Endothelial cell of umbilical vein (primary cell): Measurements from ENCODE around the gene KRTAP22-1. TPM values are rescaled to one million over a fixed set of nuclear protein-coding genes. Genes with fewer than 3 reads are reported as not detected.

Experiments used
- BruUV-seq: library from RNA; stranded (reverse); fragments of 400-500 nt; replicated peaks from 2 replicates; lab custom pipeline; 2021; lab: Mats Ljungman, UMichigan
- CTCF ChIA-PET: fragments of 300-600, 350-600 bp; sonication (Branson Sonifier 250); formaldehyde crosslinking; loops from one replicate; lab custom pipeline; 2021; ENCODE audit warnings: antibody characterized with exemption, inconsistent platforms; lab: Charles Lee
- POLR2A ChIA-PET: fragments of 300-600, 350-600 bp; sonication (Branson Sonifier 250); formaldehyde crosslinking; loops from one replicate; lab custom pipeline; 2021; ENCODE audit warnings: antibody characterized with exemption, inconsistent platforms; lab: Charles Lee
- DNase-seq: peaks from one replicate; pipeline ENCODE4 v3.0.0-alpha.2; 2011; ENCODE audit warnings: low read depth, low spot score
- FAIRE-seq: peaks from 2 replicates; lab custom pipeline; 2011; peaks lifted over from hg19 to GRCh38; lab: Jason Lieb, UNC
- H2AFZ ChIP-seq: 2 replicates; pipeline ENCODE4 v1.6.0; 2012; ENCODE audit warnings: low read depth, low read length, control low read depth, inconsistent platforms
- H3K27ac ChIP-seq: 2 replicates; pipeline ENCODE4 v1.5.1; 2011; ENCODE audit warnings: low read depth, mild to moderate bottlenecking, control low read depth, low read length, moderate library complexity; ENCODE audit not compliant: insufficient read depth
- H3K27me3 ChIP-seq, 2 experiments: 2 replicates each; pipeline versions ENCODE4 v1.6.0 to v1.6.1; 2011; ENCODE audit warnings: low read length in 2 of 2, mixed read lengths in 1 of 2; ENCODE audit not compliant: control insufficient read depth in 2 of 2, insufficient read depth in 2 of 2
- H3K36me3 ChIP-seq, 2 experiments: 2 replicates in 1 of 2; 3 replicates in 1 of 2; pipeline ENCODE4 v1.5.1; 2011; ENCODE audit warnings: low read length in 2 of 2, mild to moderate bottlenecking in 1 of 2, moderate library complexity in 1 of 2; ENCODE audit not compliant: control insufficient read depth in 2 of 2, insufficient read depth in 2 of 2; ENCODE audit errors: extremely low read depth in 1 of 2
- H3K4me1 ChIP-seq: 3 replicates; pipeline ENCODE4 v1.5.1; 2011; ENCODE audit warnings: mild to moderate bottlenecking, low read length; ENCODE audit not compliant: control insufficient read depth, insufficient read depth; ENCODE audit errors: extremely low read depth
- H3K4me2 ChIP-seq: 2 replicates; pipeline ENCODE4 v1.6.1; 2011; ENCODE audit warnings: low read length, control low read depth, mixed read lengths; ENCODE audit not compliant: insufficient read depth
- H3K4me3 ChIP-seq, 3 experiments: fragments of 200-600 bp in 1 of 3; sonication (generic), shearing (Covaris generic) in 1 of 3; replicated peaks in 1 of 3; 2 replicates each; pipeline ENCODE4 v1.5.1; 2011 to 2016; ENCODE audit warnings: control low read depth in 3 of 3, low read length in 3 of 3, mild to moderate bottlenecking in 2 of 3, inconsistent platforms in 1 of 3, low read depth in 1 of 3, moderate library complexity in 1 of 3; ENCODE audit not compliant: insufficient read depth in 1 of 3
- H3K79me2 ChIP-seq: 2 replicates; pipeline ENCODE4 v1.6.0; 2012; ENCODE audit warnings: low read length, inconsistent platforms; ENCODE audit not compliant: control insufficient read depth, insufficient read depth
- H3K9ac ChIP-seq: replicated peaks from 2 replicates; pipeline ENCODE3; 2011; ENCODE audit warnings: low read length, control low read depth; ENCODE audit not compliant: insufficient read depth; ENCODE audit errors: extremely low read depth
- H3K9me1 ChIP-seq: replicated peaks from 3 replicates; pipeline ENCODE4 v1.6.0; 2011; ENCODE audit warnings: mild to moderate bottlenecking, low read length; ENCODE audit not compliant: control insufficient read depth, insufficient read depth; ENCODE audit errors: extremely low read depth
- H3K9me3 ChIP-seq: replicated peaks from 2 replicates; pipeline ENCODE4 v1.5.1; 2012; ENCODE audit warnings: low read length, inconsistent platforms; ENCODE audit not compliant: control insufficient read depth, insufficient read depth
- H4K20me1 ChIP-seq: replicated peaks from 2 replicates; pipeline ENCODE3; 2011; ENCODE audit warnings: mild to moderate bottlenecking, low read length; ENCODE audit not compliant: control insufficient read depth, insufficient read depth; ENCODE audit errors: extremely low read depth
- CTCF ChIP-seq, 2 donors: IDR thresholded peaks; 1 replicate in 1 of 2; 2 replicates in 1 of 2; pipeline ENCODE4 v1.5.1; 2011; ENCODE audit warnings: low read length in 2 of 2, mild to moderate bottlenecking in 2 of 2, moderate library complexity in 2 of 2, control low read depth in 1 of 2, inconsistent platforms in 1 of 2, low read depth in 1 of 2; ENCODE audit not compliant: insufficient read depth in 1 of 2; ENCODE audit errors: extremely low read depth in 1 of 2
- EZH2 ChIP-seq: IDR thresholded peaks from 2 replicates; pipeline ENCODE4 v1.6.1; 2012; ENCODE audit warnings: borderline replicate concordance, low read depth, mild to moderate bottlenecking, moderate library complexity, low read length, inconsistent platforms; ENCODE audit not compliant: severe bottlenecking
- GATA2 ChIP-seq: IDR thresholded peaks from 2 replicates; pipeline ENCODE4 v1.7.0; 2011; ENCODE audit warnings: low read depth, mild to moderate bottlenecking, moderate library complexity, mixed read lengths, low read length; ENCODE audit not compliant: insufficient read length, insufficient read depth
- POLR2A ChIP-seq: IDR thresholded peaks from 2 replicates; pipeline ENCODE4 v1.6.1; 2012; ENCODE audit warnings: low read depth, mild to moderate bottlenecking, control low read depth, low read length
- POLR2AphosphoS5 ChIP-seq: IDR thresholded peaks from 2 replicates; pipeline ENCODE4 v1.6.1; 2012; ENCODE audit warnings: low read depth, mild to moderate bottlenecking, control low read depth, low read length, moderate library complexity; ENCODE audit not compliant: insufficient read depth
- dilution Hi-C: fragments of 300-500 bp; cut with MboI; formaldehyde crosslinking; loops from one replicate; pipeline ENCODE4 v1.15.0; 2019; ENCODE audit warnings: low sequenced_read_pairs; ENCODE audit not compliant: extremely low pct_ligation_motif_present
- intact Hi-C: fragments of 100-400 bp; cut with micrococcal nuclease; formaldehyde crosslinking; loops from one replicate; pipeline ENCODE4 v1.10.0; 2022
- polyA plus RNA-seq, 4 experiments: library from polyadenylated mRNA; depleted of rRNA in 3 of 4; stranded (reverse) in 3 of 4; unstranded in 1 of 4; fragments of >200 nt; gene quantifications; 2 replicates each; pipeline versions ENCODE4 v1.2.1 to v1.2.3, GENCODE V29; 2011 to 2012; ENCODE audit warnings: missing spikeins in 1 of 4
- total RNA-seq: library from RNA; stranded (reverse); gene quantifications from 2 replicates; pipeline ENCODE4 v1.2.3, GENCODE V29; 2021
- TF ChIP-seq, protein P1 (sequence below): IDR thresholded peaks from 2 replicates; pipeline ENCODE4 v1.6.1; 2011; ENCODE audit not compliant: insufficient read depth, insufficient read length

The KRTAP22-1 gene
- total and polyA plus RNA-seq, 2 donors (not counting 3 experiments of a cell fraction or from before 2014, with no cell fraction given) = not detected

GRCh38 chr21:30628109-30628508 lies 27.2 kb downstream of the KRTAP22-1 start:
- Histone ChIP-seq H3K36me3 (no peaks in the 10 kb centered on the region), H3K9me1 (no peaks in the 10 kb centered on the region), H3K27me3 (no peaks in the 10 kb centered on the region), H4K20me1 (no peaks in the 10 kb centered on the region), H3K4me3 (no peak overlapping the region), H3K4me2 (no peak overlapping the region), H3K4me1 (no peaks in the 10 kb centered on the region), H3K9me3 (peaks cover 11% of the 10 kb centered on the region), H2AFZ (no peak overlapping the region), H3K9ac (no peak overlapping the region), H3K79me2 (no peaks in the 10 kb centered on the region), H3K27ac (no peak overlapping the region)
- CTCF ChIA-PET = no interaction called here
- POLR2A ChIA-PET = no interaction called here
- BruUV-seq = no TSS peak
- intact Hi-C loops = no loop called here
- FAIRE-seq (no peak), DNase-seq (no peak)
- TF ChIP-seq CTCF (IDR thresholded peaks at IDR 0.05; ENCODE audit: extremely low read depth in 1 of 2, insufficient read depth in 1 of 2, low read depth in 1 of 2, low read length in 2 of 2) (no peak), GATA2 (no peak), POLR2AphosphoS5 (no peak)
- dilution Hi-C loops = no loop called here

DNA sequence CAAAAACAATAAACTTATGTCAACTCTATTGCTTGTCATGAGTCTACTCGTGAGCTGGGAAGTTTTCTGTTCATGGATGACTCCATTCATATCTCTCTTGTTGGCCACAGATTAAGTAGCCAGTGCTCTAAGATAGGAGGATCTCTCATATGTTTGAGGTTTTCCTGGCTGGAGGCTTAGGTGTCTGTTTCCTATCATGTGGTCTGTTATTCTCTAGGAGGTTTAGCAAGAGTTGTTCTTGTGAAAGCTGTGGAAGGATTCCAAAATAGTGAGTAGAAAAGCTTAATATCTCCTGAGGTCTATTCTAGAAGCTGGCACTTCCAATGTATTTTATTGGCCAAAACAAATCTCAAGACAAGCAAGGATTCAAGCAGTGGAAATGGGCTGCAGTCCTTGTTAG lies 28.3 kb downstream of the KRTAP22-1 start:
- ChIA-PET CTCF (no interaction called here), POLR2A (no interaction called here)
- intact Hi-C loops (no loop called here), dilution Hi-C loops (no loop called here)
- no peaks in the 10 kb centered on the region for H3K36me3 ChIP-seq
- no peaks in the 10 kb centered on the region for H3K9me1 ChIP-seq
- no peaks in the 10 kb centered on the region for H3K27me3 ChIP-seq
- DNase-seq (no peak), FAIRE-seq (no peak)
- no peak overlapping the region for H3K4me3 ChIP-seq
- no peaks in the 10 kb centered on the region for H3K79me2 ChIP-seq
- no peak overlapping the region for H3K9ac ChIP-seq
- no peaks in the 10 kb centered on the region for H3K4me1 ChIP-seq
- H4K20me1 ChIP-seq = no peaks in the 10 kb centered on the region
- no peak for TF ChIP-seq POLR2AphosphoS5
- no peak for TF ChIP-seq CTCF (IDR thresholded peaks at IDR 0.05; ENCODE audit: extremely low read depth in 1 of 2, insufficient read depth in 1 of 2, low read depth in 1 of 2, low read length in 2 of 2)
- TF ChIP-seq POLR2A = no peak
- TF ChIP-seq, protein P1, sequence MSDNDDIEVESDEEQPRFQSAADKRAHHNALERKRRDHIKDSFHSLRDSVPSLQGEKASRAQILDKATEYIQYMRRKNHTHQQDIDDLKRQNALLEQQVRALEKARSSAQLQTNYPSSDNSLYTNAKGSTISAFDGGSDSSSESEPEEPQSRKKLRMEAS = no peak
- no peak for TF ChIP-seq EZH2
- BruUV-seq = no TSS peak
- H3K27ac ChIP-seq = no peak overlapping the region
- H3K4me2 ChIP-seq = no peak overlapping the region
- H3K9me3 ChIP-seq = peaks cover 9% of the 10 kb centered on the region
- H2AFZ ChIP-seq = no peak overlapping the region
